ENCODE data around the gene GIMAP1.

The GIMAP1 gene

GRCh38 chr7:150745876-150746275 lies 29.5 kb downstream of the GIMAP1 start:
- Histone ChIP-seq H3K4me3 (ENCODE audit: insufficient read depth, low read depth, low read length) (no peak overlapping the region), H3K4me1 (ENCODE audit: control insufficient read depth, insufficient read depth, low read length) (no peaks in the 10 kb centered on the region), H3K9me3 (ENCODE audit: control insufficient read depth, low read length) (no peaks in the 10 kb centered on the region), H3K27me3 (ENCODE audit: control insufficient read depth, insufficient read depth, low read length, poor library complexity, severe bottlenecking) (peaks cover 79% of the 10 kb centered on the region), H3K27ac (ENCODE audit: insufficient read depth, low read depth, low read length, poor library complexity, severe bottlenecking) (no peak overlapping the region), H3K36me3 (ENCODE audit: control insufficient read depth, insufficient read depth, low read length) (no peaks in the 10 kb centered on the region)
- WGBS, 2 experiments = 76% methylated on average over 3 of the region's 3 CpGs

- Histone ChIP-seq H3K27ac (ENCODE audit: insufficient read depth, low read depth, low read length, poor library complexity, severe bottlenecking) (no peak overlapping the region), H3K9me3 (ENCODE audit: control insufficient read depth, low read length) (no peaks in the 10 kb centered on the region), H3K4me3 (ENCODE audit: insufficient read depth, low read depth, low read length) (no peak overlapping the region), H3K4me1 (ENCODE audit: control insufficient read depth, insufficient read depth, low read length) (no peaks in the 10 kb centered on the region), H3K27me3 (ENCODE audit: control insufficient read depth, insufficient read depth, low read length, poor library complexity, severe bottlenecking) (peaks cover 69% of the 10 kb centered on the region), H3K36me3 (ENCODE audit: control insufficient read depth, insufficient read depth, low read length) (no peaks in the 10 kb centered on the region)
- WGBS, 2 experiments = 89% methylated on average over 6 of the region's 6 CpGs
Measured at GRCh38 chr7:150746921-150747320, 30.5 kb downstream of the GIMAP1 start.

GRCh38 chr7:150748376-150748775 lies 32.0 kb downstream of the GIMAP1 start:
- H3K4me1 ChIP-seq (ENCODE audit: control insufficient read depth, insufficient read depth, low read length) = no peaks in the 10 kb centered on the region
- no peaks in the 10 kb centered on the region for H3K36me3 ChIP-seq (ENCODE audit: control insufficient read depth, insufficient read depth, low read length)
- no peaks in the 10 kb centered on the region for H3K9me3 ChIP-seq (ENCODE audit: control insufficient read depth, low read length)
- H3K27ac ChIP-seq (ENCODE audit: insufficient read depth, low read depth, low read length, poor library complexity, severe bottlenecking) = no peak overlapping the region
- 58 to 71% methylated on average over 4 of the region's 4 CpGs for WGBS, 2 experiments
- H3K4me3 ChIP-seq (ENCODE audit: insufficient read depth, low read depth, low read length) = no peak overlapping the region
- peaks cover 54% of the 10 kb centered on the region for H3K27me3 ChIP-seq (ENCODE audit: control insufficient read depth, insufficient read depth, low read length, poor library complexity, severe bottlenecking)

GRCh38 chr7:150751702-150752101 lies 35.3 kb downstream of the GIMAP1 start:
- H3K27me3 ChIP-seq (ENCODE audit: control insufficient read depth, insufficient read depth, low read length, poor library complexity, severe bottlenecking) = peaks cover 34% of the 10 kb centered on the region
- 67 to 79% methylated on average over 2 of the region's 2 CpGs for WGBS, 2 experiments

GRCh38 chr7:150753239-150753638 lies 36.8 kb downstream of the GIMAP1 start:
- WGBS, 2 experiments = 79 to 83% methylated on average over 6 of the region's 6 CpGs
- Histone ChIP-seq H3K4me1 (ENCODE audit: control insufficient read depth, insufficient read depth, low read length) (no peaks in the 10 kb centered on the region), H3K36me3 (ENCODE audit: control insufficient read depth, insufficient read depth, low read length) (no peaks in the 10 kb centered on the region), H3K9me3 (ENCODE audit: control insufficient read depth, low read length) (no peaks in the 10 kb centered on the region), H3K27me3 (ENCODE audit: control insufficient read depth, insufficient read depth, low read length, poor library complexity, severe bottlenecking) (peaks cover 22% of the 10 kb centered on the region), H3K4me3 (ENCODE audit: insufficient read depth, low read depth, low read length) (no peak overlapping the region), H3K27ac (ENCODE audit: insufficient read depth, low read depth, low read length, poor library complexity, severe bottlenecking) (no peak overlapping the region)

More at GRCh38 chr7:150751702-150752101, 35.3 kb downstream of the GIMAP1 start:
- H3K27ac ChIP-seq (ENCODE audit: insufficient read depth, low read depth, low read length, poor library complexity, severe bottlenecking) = no peak overlapping the region
- no peaks in the 10 kb centered on the region for H3K36me3 ChIP-seq (ENCODE audit: control insufficient read depth, insufficient read depth, low read length)
- H3K4me3 ChIP-seq (ENCODE audit: insufficient read depth, low read depth, low read length) = no peak overlapping the region
- H3K4me1 ChIP-seq (ENCODE audit: control insufficient read depth, insufficient read depth, low read length) = no peaks in the 10 kb centered on the region
- H3K9me3 ChIP-seq (ENCODE audit: control insufficient read depth, low read length) = no peaks in the 10 kb centered on the region

GRCh38 chr7:150753826-150754603 lies 37.6 kb downstream of the GIMAP1 start:
- no peaks in the 10 kb centered on the region for H3K9me3 ChIP-seq (ENCODE audit: control insufficient read depth, low read length)

GRCh38 chr7:150754951-150755350 lies 38.5 kb downstream of the GIMAP1 start:
- Histone ChIP-seq H3K27ac (ENCODE audit: insufficient read depth, low read depth, low read length, poor library complexity, severe bottlenecking) (no peak overlapping the region), H3K9me3 (ENCODE audit: control insufficient read depth, low read length) (no peaks in the 10 kb centered on the region), H3K27me3 (ENCODE audit: control insufficient read depth, insufficient read depth, low read length, poor library complexity, severe bottlenecking) (peaks cover 7% of the 10 kb centered on the region), H3K4me1 (ENCODE audit: control insufficient read depth, insufficient read depth, low read length) (no peaks in the 10 kb centered on the region), H3K36me3 (ENCODE audit: control insufficient read depth, insufficient read depth, low read length) (no peaks in the 10 kb centered on the region), H3K4me3 (ENCODE audit: insufficient read depth, low read depth, low read length) (no peak overlapping the region)

More at GRCh38 chr7:150753826-150754603, 37.6 kb downstream of the GIMAP1 start:
- peaks cover 16% of the 10 kb centered on the region for H3K27me3 ChIP-seq (ENCODE audit: control insufficient read depth, insufficient read depth, low read length, poor library complexity, severe bottlenecking)
- no peaks in the 10 kb centered on the region for H3K4me1 ChIP-seq (ENCODE audit: control insufficient read depth, insufficient read depth, low read length)
- no peak overlapping the region for H3K27ac ChIP-seq (ENCODE audit: insufficient read depth, low read depth, low read length, poor library complexity, severe bottlenecking)
- 31 to 37% methylated on average over 3 of the region's 3 CpGs for WGBS, 2 experiments
- H3K4me3 ChIP-seq (ENCODE audit: insufficient read depth, low read depth, low read length) = no peak overlapping the region
- no peaks in the 10 kb centered on the region for H3K36me3 ChIP-seq (ENCODE audit: control insufficient read depth, insufficient read depth, low read length)

- WGBS, 2 experiments = 87 to 88% methylated on average over 4 of the region's 4 CpGs
- no peaks in the 10 kb centered on the region for H3K9me3 ChIP-seq (ENCODE audit: control insufficient read depth, low read length)
- no peak overlapping the region for H3K4me3 ChIP-seq (ENCODE audit: insufficient read depth, low read depth, low read length)
Measured at GRCh38 chr7:150755473-150756099, 39.2 kb downstream of the GIMAP1 start.

GRCh38 chr7:150756166-150756565 lies 39.8 kb downstream of the GIMAP1 start:
- Histone ChIP-seq H3K4me3 (ENCODE audit: insufficient read depth, low read depth, low read length) (no peak overlapping the region), H3K4me1 (ENCODE audit: control insufficient read depth, insufficient read depth, low read length) (no peaks in the 10 kb centered on the region), H3K9me3 (ENCODE audit: control insufficient read depth, low read length) (no peaks in the 10 kb centered on the region), H3K36me3 (ENCODE audit: control insufficient read depth, insufficient read depth, low read length) (no peaks in the 10 kb centered on the region), H3K27ac (ENCODE audit: insufficient read depth, low read depth, low read length, poor library complexity, severe bottlenecking) (no peak overlapping the region), H3K27me3 (ENCODE audit: control insufficient read depth, insufficient read depth, low read length, poor library complexity, severe bottlenecking) (no peaks in the 10 kb centered on the region)
- 47 to 50% methylated on average over 3 of the region's 3 CpGs for WGBS, 2 experiments

More at GRCh38 chr7:150755473-150756099, 39.2 kb downstream of the GIMAP1 start:
- H3K4me1 ChIP-seq (ENCODE audit: control insufficient read depth, insufficient read depth, low read length) = no peaks in the 10 kb centered on the region
- peaks cover 3% of the 10 kb centered on the region for H3K27me3 ChIP-seq (ENCODE audit: control insufficient read depth, insufficient read depth, low read length, poor library complexity, severe bottlenecking)
- no peaks in the 10 kb centered on the region for H3K36me3 ChIP-seq (ENCODE audit: control insufficient read depth, insufficient read depth, low read length)
- no peak overlapping the region for H3K27ac ChIP-seq (ENCODE audit: insufficient read depth, low read depth, low read length, poor library complexity, severe bottlenecking)

GRCh38 chr7:150756858-150757257 lies 40.4 kb downstream of the GIMAP1 start:
- H3K4me3 ChIP-seq (ENCODE audit: insufficient read depth, low read depth, low read length) = no peak overlapping the region
- H3K4me1 ChIP-seq (ENCODE audit: control insufficient read depth, insufficient read depth, low read length) = no peaks in the 10 kb centered on the region
- H3K9me3 ChIP-seq (ENCODE audit: control insufficient read depth, low read length) = no peaks in the 10 kb centered on the region
- H3K27me3 ChIP-seq (ENCODE audit: control insufficient read depth, insufficient read depth, low read length, poor library complexity, severe bottlenecking) = no peaks in the 10 kb centered on the region
- H3K27ac ChIP-seq (ENCODE audit: insufficient read depth, low read depth, low read length, poor library complexity, severe bottlenecking) = no peak overlapping the region
- H3K36me3 ChIP-seq (ENCODE audit: control insufficient read depth, insufficient read depth, low read length) = no peaks in the 10 kb centered on the region
- WGBS, 2 experiments = 89% methylated on average over 1 of the region's 1 CpG; no CpG with 5 or more reads in 1 of the 2 experiments
